Measurements from ENCODE around the gene COX7A2L. TPM values are rescaled to one million over a fixed set of nuclear protein-coding genes. Genes with fewer than 3 reads are reported as not detected.
A peak's percentile ranks its signal among the peaks of the same experiment; 100 is the strongest.

The COX7A2L gene
- total RNA-seq, 1 donor from 2014 or later: 103 TPM

- H3K4me3 Mint-ChIP-seq (ENCODE audit: unreplicated experiment): no peak overlapping the region
- H3K9me3 Mint-ChIP-seq (ENCODE audit: unreplicated experiment): no peaks in the 10 kb centered on the region
- H3K27ac Mint-ChIP-seq (ENCODE audit: unreplicated experiment): peak overlapping the region; percentile 1
Measured at GRCh38 chr2:42314892-42315468, 46.0 kb downstream of the COX7A2L start.

GRCh38 chr2:42312106-42312505, 48.9 kb downstream of the COX7A2L start:
- H3K4me1 Mint-ChIP-seq (ENCODE audit: unreplicated experiment): peaks cover 10% of the 10 kb centered on the region
- peaks cover 16% of the 10 kb centered on the region for H3K36me3 Mint-ChIP-seq (ENCODE audit: unreplicated experiment)
- TF ChIP-seq CTCF (IDR thresholded peaks at IDR 0.05): no peak
- H3K9me3 Mint-ChIP-seq (ENCODE audit: unreplicated experiment): no peaks in the 10 kb centered on the region
- DNase-seq (ENCODE audit: extremely low spot score, unreplicated experiment): no peak
- H3K27me3 Mint-ChIP-seq (ENCODE audit: unreplicated experiment): no peaks in the 10 kb centered on the region
- H3K4me3 Mint-ChIP-seq (ENCODE audit: unreplicated experiment): no peak overlapping the region
- H3K27ac Mint-ChIP-seq (ENCODE audit: unreplicated experiment): no peak overlapping the region

More at GRCh38 chr2:42314892-42315468, 46.0 kb downstream of the COX7A2L start:
- H3K36me3 Mint-ChIP-seq (ENCODE audit: unreplicated experiment): peaks cover 21% of the 10 kb centered on the region
- no peak for TF ChIP-seq CTCF (IDR thresholded peaks at IDR 0.05)
- no peak for DNase-seq (ENCODE audit: extremely low spot score, unreplicated experiment)
- H3K27me3 Mint-ChIP-seq (ENCODE audit: unreplicated experiment): no peaks in the 10 kb centered on the region
- peaks cover 10% of the 10 kb centered on the region for H3K4me1 Mint-ChIP-seq (ENCODE audit: unreplicated experiment)

GRCh38 chr2:42310007-42310515, 51.0 kb downstream of the COX7A2L start:
- Mint-ChIP-seq H3K4me1 (ENCODE audit: unreplicated experiment) (peaks cover 8% of the 10 kb centered on the region), H3K27me3 (ENCODE audit: unreplicated experiment) (no peaks in the 10 kb centered on the region), H3K4me3 (ENCODE audit: unreplicated experiment) (no peak overlapping the region), H3K36me3 (ENCODE audit: unreplicated experiment) (peaks cover 17% of the 10 kb centered on the region), H3K27ac (ENCODE audit: unreplicated experiment) (no peak overlapping the region), H3K9me3 (ENCODE audit: unreplicated experiment) (no peaks in the 10 kb centered on the region)
- DNase-seq (ENCODE audit: extremely low spot score, unreplicated experiment): no peak
- no peak for TF ChIP-seq CTCF (IDR thresholded peaks at IDR 0.05)

- peaks cover 14% of the 10 kb centered on the region for H3K36me3 Mint-ChIP-seq (ENCODE audit: unreplicated experiment)
- no peak for TF ChIP-seq CTCF (IDR thresholded peaks at IDR 0.05)
- peaks cover under 1% of the 10 kb centered on the region for H3K4me1 Mint-ChIP-seq (ENCODE audit: unreplicated experiment)
- H3K4me3 Mint-ChIP-seq (ENCODE audit: unreplicated experiment): no peak overlapping the region
- H3K9me3 Mint-ChIP-seq (ENCODE audit: unreplicated experiment): no peaks in the 10 kb centered on the region
- H3K27ac Mint-ChIP-seq (ENCODE audit: unreplicated experiment): no peak overlapping the region
- DNase-seq (ENCODE audit: extremely low spot score, unreplicated experiment): no peak
- no peaks in the 10 kb centered on the region for H3K27me3 Mint-ChIP-seq (ENCODE audit: unreplicated experiment)
Measured at GRCh38 chr2:42309366-42309765, 51.7 kb downstream of the COX7A2L start.

GRCh38 chr2:42307180-42307579, 53.8 kb downstream of the COX7A2L start:
- no peaks in the 10 kb centered on the region for H3K27me3 Mint-ChIP-seq (ENCODE audit: unreplicated experiment)
- H3K27ac Mint-ChIP-seq (ENCODE audit: unreplicated experiment): no peak overlapping the region
- H3K4me3 Mint-ChIP-seq (ENCODE audit: unreplicated experiment): no peak overlapping the region
- no peak for DNase-seq (ENCODE audit: extremely low spot score, unreplicated experiment)
- peaks cover 28% of the 10 kb centered on the region for H3K36me3 Mint-ChIP-seq (ENCODE audit: unreplicated experiment)
- H3K4me1 Mint-ChIP-seq (ENCODE audit: unreplicated experiment): no peaks in the 10 kb centered on the region
- no peaks in the 10 kb centered on the region for H3K9me3 Mint-ChIP-seq (ENCODE audit: unreplicated experiment)
- no peak for TF ChIP-seq CTCF (IDR thresholded peaks at IDR 0.05)
